OCI-LY1 (cell line): ENCODE measurements around the gene RPL15.

Source experiments
- H2AFZ ChIP-seq: fragments of 200-600 bp; sonication (generic), shearing (Covaris generic); 2 replicates; pipeline ENCODE4 v1.6.0; 2014; ENCODE audit warnings: antibody characterized with exemption, mild to moderate bottlenecking, low read length
- H3F3A ChIP-seq: fragments of 200-600 bp; sonication (generic), shearing (Covaris generic); 2 replicates; pipeline ENCODE4 v1.6.0; 2014; ENCODE audit warnings: mild to moderate bottlenecking, antibody characterized with exemption, low read length, moderate library complexity; ENCODE audit not compliant: insufficient read depth
- H3K27ac ChIP-seq: fragments of 200-600 bp; sonication (generic); 2 replicates; pipeline ENCODE4 v1.5.1; 2014; ENCODE audit warnings: low read length, mixed run types, mild to moderate bottlenecking, low read depth; ENCODE audit not compliant: poor library complexity, severe bottlenecking
- H3K27me3 ChIP-seq: fragments of 200-600 bp; sonication (generic); 2 replicates; pipeline ENCODE4 v1.6.0; 2014; ENCODE audit warnings: antibody characterized with exemption, mild to moderate bottlenecking, low read length, moderate library complexity; ENCODE audit not compliant: insufficient read depth
- H3K36me3 ChIP-seq: fragments of 200-600 bp; sonication (generic); 2 replicates; pipeline ENCODE4 v1.6.1; 2014; ENCODE audit warnings: mild to moderate bottlenecking, antibody characterized with exemption, low read length, moderate library complexity, mixed read lengths; ENCODE audit not compliant: insufficient read depth
- H3K4me1 ChIP-seq: fragments of 200-600 bp; sonication (generic); 2 replicates; pipeline ENCODE4 v1.5.1; 2014; ENCODE audit warnings: mild to moderate bottlenecking, low read length, moderate library complexity; ENCODE audit not compliant: insufficient read depth, severe bottlenecking
- H3K4me2 ChIP-seq: fragments of 200-600 bp; sonication (generic), shearing (Covaris generic); 2 replicates; pipeline ENCODE4 v1.6.1; 2014; ENCODE audit warnings: low read length
- H3K4me3 ChIP-seq: fragments of 200-600 bp; sonication (generic); 2 replicates; pipeline ENCODE4 v1.5.1; 2014; ENCODE audit warnings: low read length, low read depth, mild to moderate bottlenecking, mixed read lengths; ENCODE audit not compliant: poor library complexity, severe bottlenecking
- H3K79me2 ChIP-seq: fragments of 200-600 bp; shearing (Covaris generic); 2 replicates; pipeline ENCODE4 v1.6.1; 2016; ENCODE audit warnings: mixed run types, low read length, mixed read lengths; ENCODE audit not compliant: insufficient read depth
- H3K9ac ChIP-seq: fragments of 200-600 bp; sonication (generic), shearing (Covaris generic); 2 replicates; pipeline ENCODE4 v1.6.1; 2014; ENCODE audit warnings: mild to moderate bottlenecking, low read length, mixed read lengths
- H3K9me2 ChIP-seq: fragments of 200-600 bp; sonication (generic), shearing (Covaris generic); 2 replicates; pipeline ENCODE4 v1.6.1; 2014; ENCODE audit warnings: low read depth, mild to moderate bottlenecking, low read length, mixed read lengths
- H3K9me3 ChIP-seq: fragments of 200-600 bp; shearing (Covaris generic); 2 replicates; pipeline ENCODE4 v1.6.1; 2014; ENCODE audit warnings: low read length, mixed read lengths
- H4K20me1 ChIP-seq: fragments of 200-600 bp; sonication (generic), shearing (Covaris generic); 2 replicates; pipeline ENCODE4 v1.6.0; 2016; ENCODE audit warnings: mild to moderate bottlenecking, low read length; ENCODE audit not compliant: insufficient read depth
- EZH2 ChIP-seq: fragments of 200-600 bp; sonication (generic), shearing (Covaris generic); IDR thresholded peaks from 2 replicates; pipeline ENCODE4 v1.8.0; 2017; ENCODE audit warnings: borderline replicate concordance, mixed run types, mild to moderate bottlenecking, antibody characterized with exemption, low read length, moderate library complexity, mixed read lengths
- TF ChIP-seq, protein P1 (sequence below): fragments of 200-600 bp; sonication (generic), shearing (Covaris generic); IDR thresholded peaks from 2 replicates; pipeline ENCODE4 v1.5.1; 2017; ENCODE audit warnings: mild to moderate bottlenecking, antibody characterized with exemption, low read length, moderate library complexity, mixed read lengths

RPL15 gene

DNA sequence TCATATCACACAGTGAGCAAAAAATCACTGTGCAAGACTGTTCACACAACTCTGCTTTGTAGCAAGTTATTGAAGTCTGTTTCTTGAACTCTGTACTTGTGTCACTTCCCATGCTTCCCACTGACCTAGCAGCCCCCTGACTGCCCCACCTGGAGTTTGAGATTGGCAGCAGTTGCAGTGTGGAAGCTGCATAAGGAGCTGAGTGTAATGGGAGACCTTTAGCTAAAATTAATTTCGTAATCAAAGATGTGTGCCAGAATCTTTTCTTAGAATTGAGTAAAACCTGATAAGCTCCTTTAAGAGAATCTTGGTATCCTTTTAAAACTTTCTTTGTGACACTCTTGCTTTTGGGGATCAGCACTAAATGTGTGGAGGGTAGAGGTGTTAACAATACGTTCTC lies 43.0 kb upstream of the RPL15 start:
- TF ChIP-seq, protein P1, sequence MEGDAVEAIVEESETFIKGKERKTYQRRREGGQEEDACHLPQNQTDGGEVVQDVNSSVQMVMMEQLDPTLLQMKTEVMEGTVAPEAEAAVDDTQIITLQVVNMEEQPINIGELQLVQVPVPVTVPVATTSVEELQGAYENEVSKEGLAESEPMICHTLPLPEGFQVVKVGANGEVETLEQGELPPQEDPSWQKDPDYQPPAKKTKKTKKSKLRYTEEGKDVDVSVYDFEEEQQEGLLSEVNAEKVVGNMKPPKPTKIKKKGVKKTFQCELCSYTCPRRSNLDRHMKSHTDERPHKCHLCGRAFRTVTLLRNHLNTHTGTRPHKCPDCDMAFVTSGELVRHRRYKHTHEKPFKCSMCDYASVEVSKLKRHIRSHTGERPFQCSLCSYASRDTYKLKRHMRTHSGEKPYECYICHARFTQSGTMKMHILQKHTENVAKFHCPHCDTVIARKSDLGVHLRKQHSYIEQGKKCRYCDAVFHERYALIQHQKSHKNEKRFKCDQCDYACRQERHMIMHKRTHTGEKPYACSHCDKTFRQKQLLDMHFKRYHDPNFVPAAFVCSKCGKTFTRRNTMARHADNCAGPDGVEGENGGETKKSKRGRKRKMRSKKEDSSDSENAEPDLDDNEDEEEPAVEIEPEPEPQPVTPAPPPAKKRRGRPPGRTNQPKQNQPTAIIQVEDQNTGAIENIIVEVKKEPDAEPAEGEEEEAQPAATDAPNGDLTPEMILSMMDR: no peak
- TF ChIP-seq EZH2: no peak

DNA sequence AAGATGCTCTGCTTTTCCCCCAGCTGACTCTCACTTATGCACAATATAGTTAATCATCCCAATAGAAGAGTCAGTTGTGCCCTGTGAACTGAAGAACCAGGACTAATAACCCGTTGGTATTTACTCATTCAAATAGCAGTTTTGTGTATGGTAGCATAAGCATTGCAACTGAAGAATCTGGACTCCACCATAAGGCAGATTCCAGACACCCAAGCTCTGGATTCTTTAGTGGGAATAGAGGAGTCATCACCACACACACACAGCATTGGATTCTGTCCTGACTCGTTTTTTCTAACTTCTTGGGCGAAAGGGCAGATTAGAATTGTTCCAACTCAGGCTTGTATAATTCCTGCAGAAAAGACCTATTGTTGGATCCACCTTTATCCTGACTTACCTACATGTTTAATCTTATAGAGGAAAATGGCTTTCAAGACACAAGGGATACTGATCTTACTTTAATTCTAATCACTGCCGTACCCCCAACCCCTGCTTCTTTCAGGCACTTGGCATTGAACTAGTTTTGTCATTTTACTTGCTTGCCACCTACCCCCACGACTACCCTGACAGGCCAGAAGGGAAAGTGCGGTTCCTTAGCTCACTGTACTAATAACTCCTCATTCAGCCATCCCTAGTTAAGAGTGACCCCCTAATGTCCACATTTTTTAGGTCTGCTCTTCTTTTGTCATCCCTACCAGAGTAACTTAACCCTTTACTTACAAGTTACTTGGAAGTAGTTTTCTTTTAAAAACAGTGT lies 42.4 kb upstream of the RPL15 start:
- H3K4me3 ChIP-seq: no peak overlapping the region
- H4K20me1 ChIP-seq: peaks cover 2% of the 10 kb centered on the region; the same call in 1 of the 2 replicates
- no peaks in the 10 kb centered on the region for H3K9me2 ChIP-seq
- no peak overlapping the region for H3K27ac ChIP-seq
- no peaks in the 10 kb centered on the region for H3K4me1 ChIP-seq
- H3K79me2 ChIP-seq: 0 out of 2 replicates have a peak, but pooled peaks cover 3% of the 10 kb centered on the region
- no peak overlapping the region for H2AFZ ChIP-seq
- no peaks in the 10 kb centered on the region for H3F3A ChIP-seq
- no peaks in the 10 kb centered on the region; the same call in 1 of the 2 replicates for H3K36me3 ChIP-seq
- H3K9ac ChIP-seq: no peak overlapping the region
- no peak overlapping the region for H3K4me2 ChIP-seq
- no peaks in the 10 kb centered on the region for H3K27me3 ChIP-seq
- no peak for TF ChIP-seq EZH2
- TF ChIP-seq, protein P1: no peak
- no peaks in the 10 kb centered on the region for H3K9me3 ChIP-seq

More for the DNA sequence above, 43.0 kb upstream of the RPL15 start:
- Histone ChIP-seq H3K4me2 (no peak overlapping the region), H3K27me3 (no peaks in the 10 kb centered on the region), H3K79me2 (peaks cover 6% of the 10 kb centered on the region; the same call in 1 of the 2 replicates), H3F3A (no peaks in the 10 kb centered on the region), H3K9me3 (no peaks in the 10 kb centered on the region), H3K27ac (no peak overlapping the region), H3K9ac (no peak overlapping the region), H4K20me1 (peaks cover 2% of the 10 kb centered on the region; the same call in 1 of the 2 replicates), H3K4me1 (no peaks in the 10 kb centered on the region), H3K4me3 (no peak overlapping the region), H3K9me2 (no peaks in the 10 kb centered on the region), H3K36me3 (no peaks in the 10 kb centered on the region; the same call in 1 of the 2 replicates), H2AFZ (no peak overlapping the region)

DNA sequence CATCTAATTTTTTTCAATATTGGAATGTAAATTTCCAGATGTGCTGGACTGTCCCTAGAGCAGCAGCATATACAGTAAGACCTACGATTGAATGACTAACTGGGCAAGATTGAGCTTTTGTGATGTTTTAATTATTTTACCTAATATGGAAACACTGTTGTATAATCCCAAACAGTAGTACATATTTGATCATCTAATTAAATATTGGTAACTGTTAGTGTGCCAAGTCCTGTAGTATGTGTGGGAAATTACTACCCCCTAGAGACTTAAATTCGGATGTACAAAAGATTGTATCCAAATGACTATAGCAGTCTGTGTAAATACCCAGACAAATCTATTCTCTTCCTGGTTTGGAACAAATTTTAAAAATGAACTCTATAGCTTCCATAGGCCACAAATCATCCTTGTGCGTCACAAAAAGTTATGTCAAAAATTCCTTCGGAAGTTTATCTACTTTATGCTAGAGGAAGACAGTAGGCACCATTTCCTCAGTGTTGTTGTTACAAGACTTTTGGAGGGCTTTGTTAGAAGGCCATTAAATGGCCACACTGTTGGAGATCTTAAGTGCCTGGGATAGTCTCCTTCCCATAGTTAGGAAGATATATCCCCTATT lies 41.7 kb upstream of the RPL15 start:
- H3K4me2 ChIP-seq: no peak overlapping the region
- peaks cover 2% of the 10 kb centered on the region; the same call in 1 of the 2 replicates for H4K20me1 ChIP-seq
- TF ChIP-seq EZH2: no peak
- TF ChIP-seq, protein P1: no peak; the same call in 1 of the 2 replicates
- H3K9me3 ChIP-seq: no peaks in the 10 kb centered on the region
- H3K79me2 ChIP-seq: 0 out of 2 replicates have a peak, but pooled peaks cover 3% of the 10 kb centered on the region
- no peaks in the 10 kb centered on the region for H3F3A ChIP-seq
- no peak overlapping the region for H3K27ac ChIP-seq
- no peak overlapping the region for H2AFZ ChIP-seq
- H3K36me3 ChIP-seq: no peaks in the 10 kb centered on the region; the same call in 1 of the 2 replicates
- no peaks in the 10 kb centered on the region for H3K9me2 ChIP-seq
- H3K4me3 ChIP-seq: no peak overlapping the region
- no peaks in the 10 kb centered on the region for H3K4me1 ChIP-seq
- no peak overlapping the region for H3K9ac ChIP-seq
- H3K27me3 ChIP-seq: no peaks in the 10 kb centered on the region
